Activated naive CD4-positive, alpha-beta T cell treated with anti-CD3 and anti-CD28 coated beads, Interleukin-2, amount 10 ng/mL, durations not matched to agents 7 days and 5 days (primary cell): ENCODE data around the gene MARCOL.

Experiments used
- CTCF ChIA-PET: fragments of 350-600 bp; sonication (Branson Sonifier 250); formaldehyde crosslinking; loops from one replicate; lab custom pipeline; 2021; ENCODE audit warnings: antibody characterized with exemption; lab: Charles Lee
- DNase-seq: peaks from one replicate; pipeline ENCODE4 v3.0.0-alpha.2; 2020
- H3K27ac Mint-ChIP-seq: one replicate; pipeline ENCODE4 v1.8.0; 2021; ENCODE audit warnings: mild to moderate bottlenecking, moderate library complexity, mixed read lengths
- H3K27me3 Mint-ChIP-seq: one replicate; pipeline ENCODE4 v1.8.0; 2021; ENCODE audit warnings: mild to moderate bottlenecking, mixed read lengths
- H3K36me3 Mint-ChIP-seq: one replicate; pipeline ENCODE4 v1.8.0; 2021; ENCODE audit warnings: mixed read lengths
- H3K4me1 Mint-ChIP-seq: one replicate; pipeline ENCODE4 v1.8.0; 2021; ENCODE audit warnings: mixed read lengths
- H3K4me3 Mint-ChIP-seq: one replicate; pipeline ENCODE4 v1.8.0; 2021; ENCODE audit warnings: mild to moderate bottlenecking, moderate library complexity, mixed read lengths
- H3K9me3 Mint-ChIP-seq: one replicate; pipeline ENCODE4 v1.8.0; 2021; ENCODE audit warnings: mixed read lengths

Gene MARCOL

GRCh38 chr5:148238418-148238794 is at the start of gene MARCOL:
TSS of gene MARCOL (plus strand) at chr5:148238525. CDS start at chr5:148238598, 73 bp downstream.
- Mint-ChIP-seq H3K27me3 (no peaks in the 10 kb centered on the region), H3K4me3 (no peak within 1 kb of the TSS), H3K27ac (no peak within 1 kb of the TSS), H3K36me3 (no peaks in the 10 kb centered on the region), H3K9me3 (no peaks in the 10 kb centered on the region), H3K4me1 (no peaks in the 10 kb centered on the region)
- no peak for DNase-seq
- CTCF ChIA-PET, result no interaction called here

- Mint-ChIP-seq H3K27ac (no peak overlapping the region), H3K4me1 (no peaks in the 10 kb centered on the region), H3K27me3 (no peaks in the 10 kb centered on the region), H3K9me3 (no peaks in the 10 kb centered on the region), H3K4me3 (no peak overlapping the region), H3K36me3 (no peaks in the 10 kb centered on the region)
- CTCF ChIA-PET, result no interaction called here
- DNase-seq, result no peak
These were observed 47.3 kb upstream of the MARCOL start for GRCh38 chr5:148191010-148191409.

GRCh38 chr5:148193202-148193601 is 45.1 kb upstream of the MARCOL start:
- CTCF ChIA-PET, result no interaction called here
- no peaks in the 10 kb centered on the region for H3K36me3 Mint-ChIP-seq
- H3K4me1 Mint-ChIP-seq, result no peaks in the 10 kb centered on the region
- no peak overlapping the region for H3K4me3 Mint-ChIP-seq
- no peaks in the 10 kb centered on the region for H3K27me3 Mint-ChIP-seq
- no peak for DNase-seq
- H3K9me3 Mint-ChIP-seq, result no peaks in the 10 kb centered on the region
- no peak overlapping the region for H3K27ac Mint-ChIP-seq

- no peaks in the 10 kb centered on the region for H3K27me3 Mint-ChIP-seq
- no peak overlapping the region for H3K27ac Mint-ChIP-seq
- CTCF ChIA-PET, result no interaction called here
- DNase-seq, result no peak
- no peaks in the 10 kb centered on the region for H3K36me3 Mint-ChIP-seq
- H3K9me3 Mint-ChIP-seq, result no peaks in the 10 kb centered on the region
- no peak overlapping the region for H3K4me3 Mint-ChIP-seq
- H3K4me1 Mint-ChIP-seq, result no peaks in the 10 kb centered on the region
These were observed 37.2 kb upstream of the MARCOL start for GRCh38 chr5:148201151-148201550.

GRCh38 chr5:148202531-148203203 is 35.7 kb upstream of the MARCOL start, which contains the start of gene SPINK6:
TSS of gene SPINK6 (plus strand) at chr5:148203042. CDS start at chr5:148203097, 55 bp downstream.
- Mint-ChIP-seq H3K36me3 (no peaks in the 10 kb centered on the region), H3K4me3 (no peak within 1 kb of the TSS), H3K27ac (no peak within 1 kb of the TSS), H3K9me3 (no peaks in the 10 kb centered on the region), H3K4me1 (no peaks in the 10 kb centered on the region), H3K27me3 (no peaks in the 10 kb centered on the region)
- CTCF ChIA-PET, result no interaction called here
- DNase-seq, result no peak

GRCh38 chr5:148205044-148205806 is 33.1 kb upstream of the MARCOL start:
- Mint-ChIP-seq H3K27me3 (no peaks in the 10 kb centered on the region), H3K4me1 (no peaks in the 10 kb centered on the region), H3K4me3 (no peak overlapping the region), H3K9me3 (no peaks in the 10 kb centered on the region), H3K36me3 (no peaks in the 10 kb centered on the region), H3K27ac (no peak overlapping the region)
- DNase-seq, result no peak
- CTCF ChIA-PET, result no interaction called here

GRCh38 chr5:148205865-148206264 is 32.5 kb upstream of the MARCOL start:
- no peak for DNase-seq
- Mint-ChIP-seq H3K27me3 (no peaks in the 10 kb centered on the region), H3K4me3 (no peak overlapping the region), H3K9me3 (no peaks in the 10 kb centered on the region), H3K27ac (no peak overlapping the region), H3K4me1 (no peaks in the 10 kb centered on the region), H3K36me3 (no peaks in the 10 kb centered on the region)
- CTCF ChIA-PET, result no interaction called here

GRCh38 chr5:148206620-148207019 is 31.7 kb upstream of the MARCOL start:
- Mint-ChIP-seq H3K4me3 (no peak overlapping the region), H3K36me3 (no peaks in the 10 kb centered on the region), H3K4me1 (no peaks in the 10 kb centered on the region), H3K9me3 (no peaks in the 10 kb centered on the region), H3K27me3 (no peaks in the 10 kb centered on the region), H3K27ac (no peak overlapping the region)
- DNase-seq, result no peak
- CTCF ChIA-PET, result no interaction called here

- H3K9me3 Mint-ChIP-seq, result no peaks in the 10 kb centered on the region
- CTCF ChIA-PET, result no interaction called here
- H3K27ac Mint-ChIP-seq, result no peak overlapping the region
These were observed 30.1 kb upstream of the MARCOL start for GRCh38 chr5:148208226-148208625.

GRCh38 chr5:148209151-148209770 is 29.1 kb upstream of the MARCOL start:
- CTCF ChIA-PET, result no interaction called here

More at GRCh38 chr5:148208226-148208625, 30.1 kb upstream of the MARCOL start:
- H3K4me1 Mint-ChIP-seq, result no peaks in the 10 kb centered on the region
- H3K27me3 Mint-ChIP-seq, result no peaks in the 10 kb centered on the region
- DNase-seq, result no peak
- H3K36me3 Mint-ChIP-seq, result no peaks in the 10 kb centered on the region
- no peak overlapping the region for H3K4me3 Mint-ChIP-seq

GRCh38 chr5:148214665-148215185 is 23.6 kb upstream of the MARCOL start:
- DNase-seq, result no peak
- Mint-ChIP-seq H3K27me3 (no peaks in the 10 kb centered on the region), H3K9me3 (no peaks in the 10 kb centered on the region), H3K27ac (no peak overlapping the region), H3K4me1 (no peaks in the 10 kb centered on the region), H3K36me3 (no peaks in the 10 kb centered on the region), H3K4me3 (no peak overlapping the region)
- CTCF ChIA-PET, result no interaction called here

More at GRCh38 chr5:148209151-148209770, 29.1 kb upstream of the MARCOL start:
- no peaks in the 10 kb centered on the region for H3K9me3 Mint-ChIP-seq
- no peak for DNase-seq
- no peaks in the 10 kb centered on the region for H3K4me1 Mint-ChIP-seq
- H3K36me3 Mint-ChIP-seq, result no peaks in the 10 kb centered on the region
- H3K4me3 Mint-ChIP-seq, result no peak overlapping the region
- no peaks in the 10 kb centered on the region for H3K27me3 Mint-ChIP-seq
- H3K27ac Mint-ChIP-seq, result no peak overlapping the region

- no peaks in the 10 kb centered on the region for H3K27me3 Mint-ChIP-seq
- H3K36me3 Mint-ChIP-seq, result no peaks in the 10 kb centered on the region
- H3K4me1 Mint-ChIP-seq, result no peaks in the 10 kb centered on the region
- DNase-seq, result no peak
- H3K9me3 Mint-ChIP-seq, result no peaks in the 10 kb centered on the region
- H3K4me3 Mint-ChIP-seq, result no peak overlapping the region
- no peak overlapping the region for H3K27ac Mint-ChIP-seq
- CTCF ChIA-PET, result no interaction called here
These were observed 16.8 kb upstream of the MARCOL start for GRCh38 chr5:148221508-148221907.

- Mint-ChIP-seq H3K36me3 (no peaks in the 10 kb centered on the region), H3K27ac (no peak overlapping the region), H3K4me1 (no peaks in the 10 kb centered on the region), H3K9me3 (no peaks in the 10 kb centered on the region), H3K27me3 (no peaks in the 10 kb centered on the region), H3K4me3 (no peak overlapping the region)
- DNase-seq, result no peak
- CTCF ChIA-PET, result no interaction called here
These were observed 14.1 kb upstream of the MARCOL start for GRCh38 chr5:148224117-148224742.

GRCh38 chr5:148228392-148228984 is 9.8 kb upstream of the MARCOL start:
- DNase-seq, result no peak
- no peaks in the 10 kb centered on the region for H3K36me3 Mint-ChIP-seq
- no peaks in the 10 kb centered on the region for H3K9me3 Mint-ChIP-seq
- no peaks in the 10 kb centered on the region for H3K27me3 Mint-ChIP-seq
- no peak overlapping the region for H3K27ac Mint-ChIP-seq
- H3K4me3 Mint-ChIP-seq, result no peak overlapping the region
- H3K4me1 Mint-ChIP-seq, result no peaks in the 10 kb centered on the region
- CTCF ChIA-PET, result no interaction called here
